ENCODE results near the gene SHD. TPM values are rescaled to one million over a fixed set of nuclear protein-coding genes. Genes with fewer than 3 reads are reported as not detected.

SHD gene
- total RNA-seq, 1 experiment from 2014 or later = 2.0 TPM

DNA sequence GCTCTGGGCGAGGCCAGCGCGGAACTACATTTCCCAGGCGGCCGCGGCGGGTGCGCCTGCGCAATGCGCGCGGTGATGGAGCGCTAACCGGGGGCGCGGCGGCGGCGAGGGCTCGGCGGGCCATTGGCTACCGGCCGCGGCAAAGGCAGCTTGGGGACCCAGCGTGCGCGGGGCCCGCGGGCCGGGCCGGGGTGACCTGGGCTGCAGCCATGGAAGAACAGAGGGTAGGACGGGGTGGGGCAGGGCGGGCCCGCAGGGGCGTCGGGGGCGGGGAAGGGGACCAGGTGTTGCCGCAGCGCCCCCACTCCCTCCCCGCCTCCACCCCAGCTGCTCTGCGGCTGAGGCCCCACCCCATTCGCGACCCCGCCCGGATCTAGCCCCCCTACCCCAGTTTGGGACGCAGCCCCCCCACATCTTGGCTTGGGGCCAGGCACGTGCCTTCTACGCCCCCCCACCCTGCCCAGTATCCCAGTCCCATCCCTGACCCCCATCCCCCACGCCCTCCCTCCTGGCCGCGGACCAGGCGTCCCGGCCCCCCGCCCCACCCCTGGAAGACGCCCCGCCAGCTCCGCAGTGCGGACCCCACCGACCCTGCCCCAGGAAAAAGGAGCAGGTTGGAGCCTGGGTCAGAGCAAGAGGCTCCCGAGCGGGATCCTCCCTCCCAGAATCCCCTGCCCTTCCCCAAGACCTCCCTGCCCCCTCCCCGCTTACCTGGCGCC, 25.6 kb downstream of the SHD start, which contains the start of gene FSD1:
FSD1 (plus strand) TSS at position 61 of the 719 bp plus-strand sequence; CDS start at position 210, 149 bp downstream.
- POLR2A ChIA-PET = interaction anchor here (1.8 kb wide), 1 partner anchor 38 kb away, joined by 4 read pairs; the partner anchor contains the start of gene MPND
- Histone ChIP-seq H3K27me3 (ENCODE audit: insufficient read depth, low read length) (no peaks in the 10 kb centered on the region), H3K4me3 (replicated peaks in 1 of 2; ENCODE audit: low read depth in 1 of 2, low read length in 2 of 2) (peak within 1 kb of the TSS; percentile 37 to 40), H3K27ac (ENCODE audit: low read depth, low read length) (no peak within 1 kb of the TSS), H3K79me2 (ENCODE audit: insufficient read depth, low read length) (no peaks in the 10 kb centered on the region), H3K36me3 (ENCODE audit: control insufficient read depth in 1 of 2, insufficient read depth in 2 of 2, low read length in 2 of 2) (0 out of 4 replicates have a peak, but pooled peaks cover 0 to 3% of the 10 kb centered on the region in 2 experiments), H3K9ac (ENCODE audit: low read length) (no peak within 1 kb of the TSS), H3K9me2 (ENCODE audit: insufficient read depth) (no peaks in the 10 kb centered on the region), H2AFZ (ENCODE audit: low read depth, low read length, poor library complexity, severe bottlenecking) (peak within 1 kb of the TSS; percentile 62), H3K4me2 (ENCODE audit: low read length) (peak within 1 kb of the TSS; percentile 46), H3K9me3 (ENCODE audit: control insufficient read depth in 1 of 2, insufficient read depth in 1 of 2, low read depth in 1 of 2, low read length in 2 of 2) (no peaks in the 10 kb centered on the region), H4K20me1 (ENCODE audit: insufficient read depth) (no peaks in the 10 kb centered on the region), H3K4me1 (ENCODE audit: control insufficient read depth in 1 of 2, insufficient read depth in 2 of 2, low read length in 2 of 2) (peaks cover 4 to 9% of the 10 kb centered on the region in 2 experiments; a peak in 2 of 4 replicates)
- ATAC-seq = peak; percentile 99
- peak; percentile 25 for TF ChIP-seq YY1 (IDR thresholded peaks at IDR 0.05; ENCODE audit: extremely low read depth, insufficient replicate concordance, low read depth, low read length)
- no peak for TF ChIP-seq EGR1 (IDR thresholded peaks at IDR 0.05; ENCODE audit: low read depth)
- no peak for DNase-seq (ENCODE audit: low read depth, low spot score)
- no TSS peak for BruUV-seq (replicated peaks)
- CTCF ChIA-PET = no interaction called here
- intact Hi-C loops (cut with micrococcal nuclease) = no loop called here
- RAD21 ChIA-PET (ENCODE audit: low non-redundant PET in 1 of 2, low total read pairs in 2 of 2, uncharacterized antibody in 2 of 2, unreplicated experiment in 2 of 2) = no interaction called here

DNA sequence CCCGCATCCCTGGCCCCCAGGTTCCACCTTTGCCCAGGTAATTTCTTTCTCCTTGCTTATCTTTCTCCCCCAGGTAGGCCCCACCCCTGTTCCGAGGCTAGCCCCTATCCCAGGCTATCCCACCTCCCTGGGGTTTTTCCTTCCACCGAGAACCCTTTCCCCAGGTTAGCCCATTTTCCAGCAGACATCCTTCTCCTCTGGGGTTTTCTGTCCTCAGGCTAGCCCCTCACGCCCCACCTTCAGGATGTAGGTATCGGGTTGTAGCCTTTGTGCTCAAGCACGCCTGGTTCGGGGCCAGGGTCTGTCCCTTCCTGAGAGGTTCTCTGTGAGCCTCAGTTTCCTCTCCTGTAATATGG, 26.2 kb downstream of the SHD start:
- peak overlapping the region; percentile 13 to 37; a peak in 2 of 4 replicates for H3K4me3 ChIP-seq (replicated peaks in 1 of 2; ENCODE audit: low read depth in 1 of 2, low read length in 2 of 2)

More for the DNA sequence above, 26.2 kb downstream of the SHD start:
- no peak overlapping the region for H3K9ac ChIP-seq (ENCODE audit: low read length)
- TF ChIP-seq CTCF (IDR thresholded peaks at IDR 0.05 in 2 of 3, conservative IDR thresholded peaks at IDR 0.05 in 1 of 3; ENCODE audit: borderline replicate concordance in 1 of 3, insufficient read depth in 1 of 3, low read depth in 2 of 3, low read length in 2 of 3) (no peak), ZBTB33 (IDR thresholded peaks at IDR 0.05; ENCODE audit: extremely low read depth, insufficient replicate concordance, low read length) (no peak), FOSL1 (IDR thresholded peaks at IDR 0.05; ENCODE audit: low read depth) (no peak), POLR2AphosphoS5 (IDR thresholded peaks at IDR 0.05; ENCODE audit: low read depth, low read length) (no peak), RAD21 (IDR thresholded peaks at IDR 0.05; ENCODE audit: low read depth) (no peak)
- peaks cover 4 to 10% of the 10 kb centered on the region in 2 experiments; a peak in 3 of 4 replicates for H3K4me1 ChIP-seq (ENCODE audit: control insufficient read depth in 1 of 2, insufficient read depth in 2 of 2, low read length in 2 of 2)
- CTCF ChIA-PET = no interaction called here
- H3K27ac ChIP-seq (ENCODE audit: low read depth, low read length) = no peak overlapping the region
- no peaks in the 10 kb centered on the region for H3K27me3 ChIP-seq (ENCODE audit: insufficient read depth, low read length)
- intact Hi-C loops (cut with micrococcal nuclease) = no loop called here
- H2AFZ ChIP-seq (ENCODE audit: low read depth, low read length, poor library complexity, severe bottlenecking) = no peak overlapping the region
- DNase-seq (ENCODE audit: low read depth, low spot score) (no peak), ATAC-seq (no peak)
- no peaks in the 10 kb centered on the region for H3K9me2 ChIP-seq (ENCODE audit: insufficient read depth)
- no peaks in the 10 kb centered on the region for H3K79me2 ChIP-seq (ENCODE audit: insufficient read depth, low read length)
- H3K9me3 ChIP-seq (ENCODE audit: control insufficient read depth in 1 of 2, insufficient read depth in 1 of 2, low read depth in 1 of 2, low read length in 2 of 2) = no peaks in the 10 kb centered on the region
- no TSS peak for BruUV-seq (replicated peaks)
- 0 out of 4 replicates have a peak, but pooled peaks cover 2 to 3% of the 10 kb centered on the region in 2 experiments for H3K36me3 ChIP-seq (ENCODE audit: control insufficient read depth in 1 of 2, insufficient read depth in 2 of 2, low read length in 2 of 2)
- no peaks in the 10 kb centered on the region for H4K20me1 ChIP-seq (ENCODE audit: insufficient read depth)
- H3K4me2 ChIP-seq (ENCODE audit: low read length) = peak overlapping the region; percentile 46
- RAD21 ChIA-PET (ENCODE audit: low non-redundant PET in 1 of 2, low total read pairs in 2 of 2, uncharacterized antibody in 2 of 2, unreplicated experiment in 2 of 2) = no interaction called here
- POLR2A ChIA-PET = interaction anchor here (0.5 to 1.8 kb wide), 2 partner anchors 17 to 38 kb away, joined by 3 to 4 read pairs; partner anchors contain the start of gene MPND

All from HCT116 (cell line).